Amniotic stem cell (primary cell): ENCODE data around the gene CHRDL1.
"Not testable (repeated sequence)": the region's sequence is repeated elsewhere in the genome, so short reads cannot be mapped to it uniquely, and the experiment has no call there.

ENCODE experiments used
- DNase-seq: peaks from one replicate; lab custom pipeline; 2025; lab: John Stamatoyannopoulos, UW

The CHRDL1 gene

DNA sequence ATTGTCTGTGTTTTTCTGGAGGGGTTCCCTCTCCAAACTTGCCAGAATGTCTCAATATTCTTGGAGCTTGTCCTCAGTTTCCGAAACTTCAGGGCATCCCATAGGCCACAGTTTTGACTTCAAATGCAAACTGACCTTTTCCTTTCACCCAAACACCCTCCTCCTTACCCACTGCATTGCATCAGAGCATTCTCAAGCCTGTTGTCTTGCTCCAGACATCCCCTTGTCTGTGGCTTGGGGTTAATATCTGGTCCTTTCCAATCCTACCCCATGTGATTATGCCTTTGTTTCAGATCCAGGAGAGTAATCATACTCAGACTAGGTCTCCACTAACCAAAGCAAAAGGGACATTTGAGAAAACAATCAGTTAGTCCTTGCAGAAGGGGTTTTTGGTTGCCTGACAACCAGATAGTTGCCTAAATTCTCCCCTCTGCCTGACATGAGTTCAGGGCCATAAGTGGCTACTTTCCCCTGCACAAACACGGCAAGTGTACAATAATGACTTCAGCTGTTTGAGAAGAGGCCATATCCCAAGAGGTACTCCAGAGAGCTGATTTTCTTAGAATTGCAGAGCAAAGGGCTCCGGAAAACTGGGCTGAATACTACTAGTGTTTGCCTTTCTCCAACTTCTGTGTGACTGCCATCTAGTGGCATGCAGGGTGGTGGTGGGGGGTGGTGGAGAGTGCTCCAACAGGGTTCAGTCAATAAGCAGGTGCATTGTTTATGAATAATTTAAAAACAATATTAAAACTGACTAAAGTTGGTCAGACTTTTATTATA, 130.2 kb downstream of the CHRDL1 start:
- DNase-seq, result peak; percentile 12

DNA sequence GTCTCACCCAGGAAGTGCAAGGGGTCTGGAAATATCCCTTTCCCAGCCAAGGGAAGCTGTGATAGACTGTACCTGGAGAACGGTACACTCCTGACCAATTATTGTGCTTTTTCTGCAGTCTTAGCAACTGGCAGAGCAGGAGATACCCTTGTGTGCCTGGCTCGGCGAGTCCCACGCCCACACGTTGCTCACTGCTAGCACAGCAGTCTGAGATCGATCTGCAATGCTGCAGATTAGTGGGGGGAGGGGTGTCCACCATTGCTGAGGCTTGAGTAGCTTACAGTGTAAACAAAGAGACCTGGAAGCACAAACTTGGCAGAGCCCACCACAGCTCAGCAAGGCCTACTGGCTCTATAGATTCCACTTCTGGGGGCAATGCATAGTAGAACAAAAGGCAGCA, 138.5 kb downstream of the CHRDL1 start:
- no peak for DNase-seq

GRCh38 chrX:110654280-110654679, 141.3 kb downstream of the CHRDL1 start:
- DNase-seq, result not testable (repeated sequence)

DNA sequence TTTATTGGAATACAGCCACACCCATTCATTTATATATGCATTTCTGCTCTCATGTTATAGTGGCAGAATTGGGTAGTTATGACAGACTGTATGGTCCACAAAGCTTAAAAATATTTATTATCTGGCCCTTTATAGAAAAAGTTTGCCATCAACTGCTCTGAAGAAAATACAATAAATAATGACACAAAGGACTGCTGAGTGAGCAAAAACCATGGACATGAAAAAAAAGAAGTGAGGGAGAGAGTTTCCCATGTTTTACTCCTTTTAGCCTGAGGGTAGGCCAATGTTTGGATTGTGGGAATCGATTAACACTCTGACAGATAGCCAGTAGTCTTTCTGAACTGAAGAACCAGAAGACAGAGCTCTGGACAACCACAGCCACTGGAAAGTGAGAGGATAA, 149.2 kb downstream of the CHRDL1 start:
- no peak for DNase-seq
